ENCODE data around the gene MED31.
"Not testable (repeated sequence)": the region's sequence is repeated elsewhere in the genome, so short reads cannot be mapped to it uniquely, and the experiment has no call there.

Gene MED31

DNA sequence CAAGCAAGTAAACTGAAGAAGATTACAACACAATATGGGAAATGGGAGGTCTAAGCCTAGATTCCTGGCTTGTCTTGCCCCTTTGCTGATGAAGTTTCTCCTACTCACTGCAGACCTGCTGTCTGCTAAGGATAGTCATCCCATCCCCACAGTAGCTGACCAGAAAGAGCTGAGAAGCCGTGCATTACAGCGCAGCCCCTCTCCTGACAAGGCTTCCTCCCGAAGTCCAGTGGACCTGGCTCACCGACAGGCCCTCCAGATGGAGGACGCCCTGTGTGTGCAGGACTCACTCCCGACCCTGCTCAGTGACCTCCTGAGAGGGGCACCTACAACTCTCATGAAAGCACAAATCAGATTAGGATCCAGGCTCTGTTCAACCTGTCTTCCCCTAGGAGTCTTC lies 46.3 kb downstream of the MED31 start:
- H3K9me3 ChIP-seq (ENCODE audit: control insufficient read depth, low read length): no peaks in the 10 kb centered on the region
- H3K36me3 ChIP-seq (ENCODE audit: control insufficient read depth, insufficient read depth, low read length, severe bottlenecking): peaks cover 66% of the 10 kb centered on the region
- peaks cover 10% of the 10 kb centered on the region for H3K4me1 ChIP-seq (ENCODE audit: control insufficient read depth, insufficient read depth, low read length)
- no peak overlapping the region for H3K9ac ChIP-seq (ENCODE audit: low read length)
- no peak for DNase-seq (ENCODE audit: low read depth)
- no peak overlapping the region for H3K4me3 ChIP-seq (ENCODE audit: low read length)
- no peaks in the 10 kb centered on the region for H3K27me3 ChIP-seq (replicated peaks; ENCODE audit: control insufficient read depth, insufficient read depth, low read length)

DNA sequence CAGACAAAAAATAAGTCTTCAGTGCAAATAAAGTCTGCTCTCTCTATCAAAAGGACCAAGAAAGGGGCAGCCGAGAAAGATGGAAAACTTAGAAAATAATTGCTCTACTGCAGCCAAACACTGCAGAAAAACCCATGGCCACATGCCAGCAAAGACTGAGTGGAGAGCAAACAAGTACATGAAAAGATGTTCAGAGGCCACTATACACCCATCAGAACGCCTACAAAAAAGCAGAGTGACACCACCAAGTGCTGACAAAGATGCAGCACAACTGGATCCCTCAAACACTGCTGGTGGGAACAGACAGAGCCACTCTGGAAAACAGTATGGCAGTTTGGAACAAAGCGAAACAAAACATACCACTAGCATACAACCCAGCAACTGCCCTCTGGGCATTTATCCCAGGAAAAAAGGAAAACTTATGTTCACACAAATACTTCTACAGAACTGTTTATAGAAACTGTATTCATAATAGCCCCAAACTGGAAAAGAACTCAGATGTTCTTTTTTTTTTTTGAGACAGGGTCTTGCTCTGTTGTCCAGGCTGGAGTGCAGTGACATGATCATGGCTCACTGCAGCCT lies 47.6 kb downstream of the MED31 start:
- no peak for DNase-seq (ENCODE audit: low read depth)
- Histone ChIP-seq H3K9me3 (ENCODE audit: control insufficient read depth, low read length) (no peaks in the 10 kb centered on the region), H3K36me3 (ENCODE audit: control insufficient read depth, insufficient read depth, low read length, severe bottlenecking) (peaks cover 66% of the 10 kb centered on the region), H3K4me3 (ENCODE audit: low read length) (no peak overlapping the region), H3K27me3 (replicated peaks; ENCODE audit: control insufficient read depth, insufficient read depth, low read length) (no peaks in the 10 kb centered on the region), H3K4me1 (ENCODE audit: control insufficient read depth, insufficient read depth, low read length) (peaks cover 12% of the 10 kb centered on the region), H3K9ac (ENCODE audit: low read length) (no peak overlapping the region)

DNA sequence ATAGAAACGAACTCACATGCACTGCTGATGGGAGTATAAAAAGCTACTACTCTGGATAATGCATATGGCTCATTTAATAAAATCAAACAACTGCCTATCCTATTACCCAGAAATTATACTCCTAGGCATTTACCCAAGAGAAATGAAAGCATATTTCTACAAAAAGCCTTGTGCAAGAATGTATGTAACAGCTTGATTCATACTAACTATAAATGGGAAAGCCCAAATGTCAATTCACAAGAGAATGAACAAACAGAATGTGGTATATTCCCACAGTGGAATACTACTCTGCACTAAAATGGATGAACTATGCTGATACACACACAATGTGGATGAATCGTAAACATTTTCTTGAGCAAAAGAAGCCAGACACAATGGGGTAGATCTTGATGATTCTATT lies 49.3 kb downstream of the MED31 start:
- DNase-seq (ENCODE audit: low read depth): no peak
- Histone ChIP-seq H3K36me3 (ENCODE audit: control insufficient read depth, insufficient read depth, low read length, severe bottlenecking) (peaks cover 65% of the 10 kb centered on the region), H3K9me3 (ENCODE audit: control insufficient read depth, low read length) (no peaks in the 10 kb centered on the region), H3K4me1 (ENCODE audit: control insufficient read depth, insufficient read depth, low read length) (peaks cover 23% of the 10 kb centered on the region), H3K4me3 (ENCODE audit: low read length) (no peak overlapping the region), H3K27me3 (replicated peaks; ENCODE audit: control insufficient read depth, insufficient read depth, low read length) (no peaks in the 10 kb centered on the region), H3K9ac (ENCODE audit: low read length) (no peak overlapping the region)

DNA sequence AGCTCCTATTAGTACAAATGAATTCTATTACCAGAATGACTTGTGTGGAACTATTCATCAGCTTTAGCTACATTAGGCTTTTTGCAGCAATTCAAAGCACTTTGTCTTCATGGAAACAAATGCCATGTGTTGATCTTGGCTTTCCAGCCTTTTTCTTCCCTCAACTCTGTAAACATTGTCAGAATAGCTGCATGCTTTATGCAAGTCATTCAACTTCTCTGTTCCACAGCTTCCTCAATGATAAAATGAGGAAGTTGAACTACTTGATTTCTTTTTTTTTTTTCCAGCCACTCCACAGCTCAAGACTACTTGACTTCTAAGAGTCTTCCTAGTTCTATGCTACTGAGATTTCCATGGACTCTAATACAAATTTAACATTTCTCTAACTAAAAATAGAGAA lies 52.0 kb downstream of the MED31 start:
- H3K4me3 ChIP-seq (ENCODE audit: low read length): no peak overlapping the region
- H3K9me3 ChIP-seq (ENCODE audit: control insufficient read depth, low read length): no peaks in the 10 kb centered on the region
- H3K4me1 ChIP-seq (ENCODE audit: control insufficient read depth, insufficient read depth, low read length): peaks cover 23% of the 10 kb centered on the region
- peaks cover 65% of the 10 kb centered on the region for H3K36me3 ChIP-seq (ENCODE audit: control insufficient read depth, insufficient read depth, low read length, severe bottlenecking)
- no peak overlapping the region for H3K9ac ChIP-seq (ENCODE audit: low read length)
- H3K27me3 ChIP-seq (replicated peaks; ENCODE audit: control insufficient read depth, insufficient read depth, low read length): no peaks in the 10 kb centered on the region
- peak; percentile 64 for DNase-seq (ENCODE audit: low read depth)

DNA sequence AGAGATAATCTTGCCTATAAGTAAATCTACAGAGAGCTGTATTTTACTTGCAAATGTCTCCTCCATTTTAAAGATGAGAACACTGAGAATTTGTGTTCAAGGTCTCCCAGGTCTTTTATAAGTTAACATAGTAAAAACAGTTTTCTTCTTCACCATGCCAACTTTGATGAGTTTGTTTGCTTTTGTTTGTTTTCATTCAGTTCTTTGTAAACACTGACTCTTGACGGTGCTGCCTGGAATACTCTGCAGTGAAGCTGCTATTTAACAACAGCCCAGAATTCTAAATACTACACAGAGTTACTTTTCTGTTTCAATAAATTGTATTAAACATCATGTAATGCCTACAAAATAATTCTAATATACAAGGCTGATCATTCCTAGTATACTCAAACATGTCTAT lies 53.7 kb downstream of the MED31 start:
- H3K4me1 ChIP-seq (ENCODE audit: control insufficient read depth, insufficient read depth, low read length): peaks cover 13% of the 10 kb centered on the region
- H3K36me3 ChIP-seq (ENCODE audit: control insufficient read depth, insufficient read depth, low read length, severe bottlenecking): peaks cover 78% of the 10 kb centered on the region
- H3K9ac ChIP-seq (ENCODE audit: low read length): no peak overlapping the region
- H3K27me3 ChIP-seq (replicated peaks; ENCODE audit: control insufficient read depth, insufficient read depth, low read length): no peaks in the 10 kb centered on the region
- H3K9me3 ChIP-seq (ENCODE audit: control insufficient read depth, low read length): no peaks in the 10 kb centered on the region
- DNase-seq (ENCODE audit: low read depth): no peak
- H3K4me3 ChIP-seq (ENCODE audit: low read length): no peak overlapping the region

DNA sequence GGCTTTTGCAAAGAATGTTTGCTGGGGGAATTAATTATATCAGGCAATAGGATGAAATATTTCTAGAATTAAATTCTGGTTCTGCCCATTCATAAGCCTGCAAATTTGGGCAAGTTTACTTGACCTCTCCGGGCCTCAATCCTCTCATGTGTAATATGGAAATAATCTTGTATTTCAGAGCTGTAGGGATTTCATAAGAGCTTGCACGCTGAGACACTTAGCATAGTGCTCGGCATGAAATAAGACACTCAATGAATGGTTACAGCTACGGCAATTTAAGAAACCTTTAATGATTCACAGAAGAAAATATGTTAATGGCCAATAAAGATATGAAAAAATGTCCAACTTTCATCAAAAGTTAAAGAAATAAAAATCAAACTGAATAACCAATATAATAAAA lies 54.5 kb downstream of the MED31 start:
- Histone ChIP-seq H3K4me1 (ENCODE audit: control insufficient read depth, insufficient read depth, low read length) (peaks cover 13% of the 10 kb centered on the region), H3K9ac (ENCODE audit: low read length) (no peak overlapping the region), H3K9me3 (ENCODE audit: control insufficient read depth, low read length) (no peaks in the 10 kb centered on the region), H3K27me3 (replicated peaks; ENCODE audit: control insufficient read depth, insufficient read depth, low read length) (no peaks in the 10 kb centered on the region), H3K36me3 (ENCODE audit: control insufficient read depth, insufficient read depth, low read length, severe bottlenecking) (peaks cover 72% of the 10 kb centered on the region), H3K4me3 (ENCODE audit: low read length) (no peak overlapping the region)
- no peak for DNase-seq (ENCODE audit: low read depth)

DNA sequence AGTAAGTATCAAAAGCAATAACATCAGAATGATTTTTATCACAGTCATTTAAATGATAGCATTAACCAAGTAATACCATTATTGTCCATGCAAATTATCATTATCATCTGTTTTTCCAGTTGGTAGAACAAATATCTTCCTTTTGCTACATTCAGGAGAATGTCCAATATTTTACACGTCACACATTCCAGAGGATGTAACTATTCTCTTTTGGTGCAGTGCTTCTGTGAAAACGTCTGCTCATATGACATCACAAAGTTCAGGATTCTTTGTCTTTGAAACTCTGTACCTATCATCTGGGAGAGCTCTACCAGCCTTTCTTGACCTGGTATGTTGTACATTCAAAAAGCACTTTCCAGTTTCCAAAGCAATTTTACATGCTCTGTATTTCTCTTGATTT lies 54.9 kb downstream of the MED31 start:
- DNase-seq (ENCODE audit: low read depth): no peak
- H3K9ac ChIP-seq (ENCODE audit: low read length): no peak overlapping the region
- peaks cover 75% of the 10 kb centered on the region for H3K36me3 ChIP-seq (ENCODE audit: control insufficient read depth, insufficient read depth, low read length, severe bottlenecking)
- H3K4me3 ChIP-seq (ENCODE audit: low read length): no peak overlapping the region
- no peaks in the 10 kb centered on the region for H3K27me3 ChIP-seq (replicated peaks; ENCODE audit: control insufficient read depth, insufficient read depth, low read length)
- H3K9me3 ChIP-seq (ENCODE audit: control insufficient read depth, low read length): no peaks in the 10 kb centered on the region
- peaks cover 17% of the 10 kb centered on the region for H3K4me1 ChIP-seq (ENCODE audit: control insufficient read depth, insufficient read depth, low read length)

DNA sequence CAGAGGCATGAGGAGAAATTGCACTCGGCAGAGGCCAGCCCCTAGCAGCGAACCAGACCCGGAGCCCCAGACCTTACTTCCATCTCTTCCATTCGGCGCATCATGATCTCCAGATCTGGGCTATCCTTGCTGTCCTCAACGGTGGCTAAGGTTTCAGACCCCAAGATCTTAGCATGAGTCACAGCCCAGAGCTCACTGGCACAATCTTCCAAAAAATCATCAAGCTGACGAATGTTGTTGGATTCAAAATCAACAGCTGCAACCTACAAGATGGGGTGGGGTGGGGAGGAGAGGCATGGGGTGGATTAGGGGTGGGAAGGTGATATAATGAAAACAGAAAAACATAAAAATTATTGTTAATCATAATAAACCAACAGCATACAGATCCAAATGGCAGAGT lies 55.3 kb downstream of the MED31 start:
- H3K36me3 ChIP-seq (ENCODE audit: control insufficient read depth, insufficient read depth, low read length, severe bottlenecking): peaks cover 75% of the 10 kb centered on the region
- DNase-seq (ENCODE audit: low read depth): no peak

DNA sequence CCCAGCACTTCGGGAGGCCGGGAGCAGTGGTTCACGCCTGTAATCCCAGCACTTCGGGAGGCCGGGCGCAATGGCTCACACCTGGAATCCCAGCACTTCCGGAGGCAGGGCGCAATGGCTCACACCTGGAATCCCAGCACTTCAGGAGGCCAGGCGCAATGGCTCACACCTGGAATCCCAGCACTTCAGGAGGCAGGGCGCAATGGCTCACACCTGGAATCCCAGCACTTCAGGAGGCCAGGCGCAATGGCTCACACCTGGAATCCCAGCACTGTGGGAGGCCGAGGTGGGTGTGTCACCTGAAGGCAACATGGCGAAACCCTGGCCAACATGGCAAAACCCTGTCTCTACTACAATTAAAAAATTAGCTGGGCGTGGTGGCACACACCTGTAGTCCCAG lies 58.0 kb downstream of the MED31 start:
- H3K9me3 ChIP-seq (ENCODE audit: control insufficient read depth, low read length); DNase-seq (ENCODE audit: low read depth); H3K9ac ChIP-seq (ENCODE audit: low read length); H3K4me3 ChIP-seq (ENCODE audit: low read length); H3K27me3 ChIP-seq (replicated peaks; ENCODE audit: control insufficient read depth, insufficient read depth, low read length): not testable (repeated sequence)
- Histone ChIP-seq H3K4me1 (ENCODE audit: control insufficient read depth, insufficient read depth, low read length) (peaks cover 15% of the 10 kb centered on the region), H3K36me3 (ENCODE audit: control insufficient read depth, insufficient read depth, low read length, severe bottlenecking) (peaks cover 71% of the 10 kb centered on the region)

More for the DNA sequence above, 55.3 kb downstream of the MED31 start:
- Histone ChIP-seq H3K4me3 (ENCODE audit: low read length) (no peak overlapping the region), H3K9ac (ENCODE audit: low read length) (no peak overlapping the region), H3K9me3 (ENCODE audit: control insufficient read depth, low read length) (no peaks in the 10 kb centered on the region), H3K27me3 (replicated peaks; ENCODE audit: control insufficient read depth, insufficient read depth, low read length) (no peaks in the 10 kb centered on the region), H3K4me1 (ENCODE audit: control insufficient read depth, insufficient read depth, low read length) (peaks cover 21% of the 10 kb centered on the region)
